H1 (cell line): ENCODE data around the gene DHX57. TPM values are rescaled to one million over a fixed set of nuclear protein-coding genes. Genes with fewer than 3 reads are reported as not detected.

Experiments
- CTCF ChIA-PET: fragments of 300-600 bp; sonication (Branson Sonifier 250); formaldehyde crosslinking; loops from one replicate; lab custom pipeline; 2021; ENCODE audit not compliant: partially characterized antibody; lab: Charles Lee
- POLR2A ChIA-PET: fragments of 300-600 bp; sonication (Branson Sonifier 250); formaldehyde crosslinking; loops from one replicate; lab custom pipeline; 2021; ENCODE audit warnings: inconsistent platforms; ENCODE audit not compliant: partially characterized antibody; lab: Charles Lee
- DNase-seq, 2 experiments: peaks; one replicate each; pipeline versions ENCODE4 v3.0.0 to v3.0.0-alpha.2; 2010 to 2022; ENCODE audit warnings: low spot score in 2 of 2, low read depth in 1 of 2, mixed read lengths in 1 of 2
- FAIRE-seq: peaks from 2 replicates; lab custom pipeline; 2011; peaks lifted over from hg19 to GRCh38; lab: Jason Lieb, UNC
- H2AFZ ChIP-seq: 2 replicates; pipeline ENCODE4 v1.8.1; 2012; ENCODE audit warnings: low read length, inconsistent platforms
- H2AK5ac ChIP-seq: 2 replicates; pipeline ENCODE4 v1.6.1; 2013; ENCODE audit warnings: low read depth, low read length
- H2BK120ac ChIP-seq: replicated peaks from 2 replicates; pipeline ENCODE3; 2013; ENCODE audit warnings: low read depth, low read length, inconsistent platforms
- H2BK12ac ChIP-seq: 2 replicates; pipeline ENCODE4 v1.6.1; 2013; ENCODE audit warnings: low read depth, low read length
- H2BK15ac ChIP-seq: 2 replicates; pipeline ENCODE4 v1.6.1; 2013; ENCODE audit warnings: low read length
- H2BK20ac ChIP-seq: 2 replicates; pipeline ENCODE4 v1.6.1; 2013; ENCODE audit warnings: low read length
- H2BK5ac ChIP-seq: 2 replicates; pipeline ENCODE4 v1.6.1; 2013; ENCODE audit warnings: low read depth, low read length
- H3K14ac ChIP-seq: 2 replicates; pipeline ENCODE4 v1.6.1; 2013; ENCODE audit warnings: inconsistent platforms; ENCODE audit not compliant: insufficient read length
- H3K18ac ChIP-seq: 2 replicates; pipeline ENCODE4 v1.6.1; 2013; ENCODE audit warnings: low read length; ENCODE audit errors: extremely low read depth
- H3K23ac ChIP-seq: 2 replicates; pipeline ENCODE4 v1.6.1; 2013; ENCODE audit warnings: inconsistent platforms; ENCODE audit not compliant: insufficient read length
- H3K23me2 ChIP-seq: 2 replicates; pipeline ENCODE4 v1.6.1; 2013; ENCODE audit warnings: low read depth, low read length
- H3K27ac ChIP-seq: 2 replicates; pipeline ENCODE4 v1.6.1; 2011; ENCODE audit warnings: low read depth, low read length, inconsistent platforms
- H3K27me3 ChIP-seq, 4 experiments: replicated peaks in 1 of 4; 1 replicate in 1 of 4; 2 replicates in 3 of 4; pipeline versions ENCODE4 v1.6.1 to v1.8.1; 2011 to 2013; ENCODE audit warnings: low read length in 3 of 4, mild to moderate bottlenecking in 3 of 4, inconsistent platforms in 2 of 4, mixed read lengths in 2 of 4, moderate library complexity in 1 of 4; ENCODE audit not compliant: control insufficient read depth in 3 of 4, insufficient read depth in 3 of 4; ENCODE audit errors: extremely low read depth in 1 of 4
- H3K36me3 ChIP-seq, 4 experiments: 2 replicates each; pipeline versions ENCODE4 v1.6.1 to v1.8.1; 2011 to 2013; ENCODE audit warnings: mild to moderate bottlenecking in 4 of 4, low read length in 3 of 4, moderate library complexity in 2 of 4, control low read depth in 1 of 4, inconsistent platforms in 1 of 4; ENCODE audit not compliant: insufficient read depth in 4 of 4, control insufficient read depth in 2 of 4
- H3K4ac ChIP-seq: replicated peaks from 2 replicates; pipeline ENCODE3; 2013; ENCODE audit warnings: low read length, low read depth, mixed read lengths, inconsistent platforms; ENCODE audit not compliant: insufficient read length
- H3K4me1 ChIP-seq, 4 experiments: replicated peaks in 1 of 4; 1 replicate in 1 of 4; 2 replicates in 3 of 4; pipeline versions ENCODE4 v1.6.1 to v1.8.1; 2011 to 2013; ENCODE audit warnings: low read length in 3 of 4, inconsistent platforms in 2 of 4, mixed read lengths in 1 of 4; ENCODE audit not compliant: insufficient read depth in 4 of 4, control insufficient read depth in 3 of 4
- H3K4me2 ChIP-seq, 2 experiments: 2 replicates each; pipeline versions ENCODE4 v1.6.1 to v1.8.1; 2011 to 2013; ENCODE audit warnings: low read depth in 2 of 2, low read length in 2 of 2, control low read depth in 1 of 2, inconsistent platforms in 1 of 2, mild to moderate bottlenecking in 1 of 2; ENCODE audit not compliant: insufficient read depth in 1 of 2
- H3K4me3 ChIP-seq, 4 experiments: fragments of 200-600, 300-600 bp in 1 of 4; sonication (generic), shearing (Covaris generic), sonication (Bioruptor Twin) in 1 of 4; 2 replicates each; pipeline versions ENCODE4 v1.5.1 to v1.8.1; 2011 to 2016; ENCODE audit warnings: low read length in 4 of 4, low read depth in 3 of 4, control low read depth in 2 of 4, inconsistent platforms in 2 of 4, mild to moderate bottlenecking in 2 of 4, mixed read lengths in 1 of 4, moderate library complexity in 1 of 4; ENCODE audit not compliant: insufficient read depth in 2 of 4; ENCODE audit errors: extremely low read depth in 1 of 4
- H3K56ac ChIP-seq: replicated peaks from 2 replicates; pipeline ENCODE3; 2013; ENCODE audit warnings: low read depth, mild to moderate bottlenecking, mixed read lengths, low read length, inconsistent platforms; ENCODE audit not compliant: insufficient read length
- H3K79me1 ChIP-seq: 2 replicates; pipeline ENCODE4 v1.6.1; 2013; ENCODE audit warnings: low read depth, low read length, control low read depth
- H3K79me2 ChIP-seq, 2 experiments: 2 replicates each; pipeline versions ENCODE4 v1.6.1 to v1.8.1; 2012 to 2013; ENCODE audit warnings: low read length in 2 of 2, mild to moderate bottlenecking in 2 of 2, inconsistent platforms in 1 of 2; ENCODE audit not compliant: insufficient read depth in 2 of 2, control insufficient read depth in 1 of 2
- H3K9ac ChIP-seq, 4 experiments: replicated peaks in 1 of 4; 1 replicate in 1 of 4; 2 replicates in 3 of 4; pipeline versions ENCODE4 v1.6.1 to v1.8.1; 2011 to 2013; ENCODE audit warnings: low read depth in 3 of 4, low read length in 3 of 4, control low read depth in 2 of 4, mild to moderate bottlenecking in 2 of 4, moderate library complexity in 2 of 4, inconsistent platforms in 1 of 4; ENCODE audit errors: extremely low read depth in 1 of 4
- H3K9me3 ChIP-seq, 2 experiments: 2 replicates each; pipeline versions ENCODE4 v1.6.1 to v1.8.1; 2012 to 2013; ENCODE audit warnings: mild to moderate bottlenecking in 2 of 2, moderate library complexity in 2 of 2, control low read depth in 1 of 2, inconsistent platforms in 1 of 2, low read depth in 1 of 2, low read length in 1 of 2, mixed read lengths in 1 of 2; ENCODE audit not compliant: insufficient read depth in 2 of 2
- H4K20me1 ChIP-seq, 2 experiments: replicated peaks in 1 of 2; 2 replicates each; pipeline versions ENCODE3 to v1.8.1; 2011 to 2013; ENCODE audit warnings: inconsistent platforms in 2 of 2, low read length in 2 of 2, mild to moderate bottlenecking in 1 of 2; ENCODE audit not compliant: insufficient read depth in 2 of 2, control insufficient read depth in 1 of 2
- H4K5ac ChIP-seq: 2 replicates; pipeline ENCODE4 v1.6.1; 2013; ENCODE audit warnings: low read length, low read depth, mixed read lengths, inconsistent platforms; ENCODE audit not compliant: insufficient read length
- H4K8ac ChIP-seq: 2 replicates; pipeline ENCODE4 v1.8.0; 2013; ENCODE audit warnings: mild to moderate bottlenecking, moderate library complexity, low read length, inconsistent platforms; ENCODE audit not compliant: insufficient read depth; ENCODE audit errors: extremely low read depth
- H4K91ac ChIP-seq: replicated peaks from 2 replicates; pipeline ENCODE3; 2013; ENCODE audit warnings: low read length, mixed read lengths, inconsistent platforms; ENCODE audit not compliant: insufficient read length
- CBX8 ChIP-seq: fragments of 300-800, 300-1000 bp; sonication (generic); IDR thresholded peaks from 2 replicates; pipeline ENCODE4 v1.7.1; 2016; ENCODE audit warnings: low read depth, low read length, borderline replicate concordance
- EP300 ChIP-seq, 2 experiments: IDR thresholded peaks; 1 replicate in 1 of 2; 2 replicates in 1 of 2; pipeline ENCODE4 v1.6.1; 2011 to 2012; ENCODE audit warnings: low read depth in 2 of 2, low read length in 2 of 2, mild to moderate bottlenecking in 2 of 2, borderline replicate concordance in 1 of 2, inconsistent platforms in 1 of 2, moderate library complexity in 1 of 2
- GTF2F1 ChIP-seq: IDR thresholded peaks from 2 replicates; pipeline ENCODE4 v1.6.1; 2012; ENCODE audit warnings: low read depth, low read length, improper control_type of control experiment, borderline replicate concordance
- HDAC2 ChIP-seq, 2 experiments: fragments of 300-600 bp in 1 of 2; sonication (generic) in 1 of 2; IDR thresholded peaks; 2 replicates each; pipeline ENCODE4 v1.6.1; 2011 to 2012; ENCODE audit warnings: low read depth in 2 of 2, low read length in 2 of 2, mild to moderate bottlenecking in 2 of 2, moderate library complexity in 2 of 2, borderline replicate concordance in 1 of 2, inconsistent platforms in 1 of 2
- ZNF274 ChIP-seq: IDR thresholded peaks from 2 replicates; pipeline ENCODE4 v1.7.0; 2012; ENCODE audit warnings: low read length, borderline replicate concordance; ENCODE audit errors: extremely low read depth
- WGBS, 2 experiments: shearing (Covaris generic) in 1 of 2; methylation state at CpG; one replicate each; pipeline versions ENCODE4 v1.1.6 to v1.1.7; 2013 to 2015; ENCODE audit warnings: low lambda C conversion rate in 2 of 2, mixed read lengths in 2 of 2, inconsistent platforms in 1 of 2, low coverage in 1 of 2, missing lambda C conversion rate in 1 of 2; ENCODE audit not compliant: insufficient replicate concordance in 2 of 2, insufficient coverage in 1 of 2, insufficient read length in 1 of 2; ENCODE audit errors: extremely low coverage in 1 of 2, missing lambda C conversion rate in 1 of 2; 5-methylcytosine and 5-hydroxymethylcytosine counted together
- polyA plus RNA-seq, 7 experiments: library from polyadenylated mRNA; depleted of rRNA in 3 of 7; stranded (reverse) in 5 of 7; unstranded in 2 of 7; fragments of >200 nt in 5 of 7; fragments of 200-250 nt in 2 of 7; gene quantifications; 1 replicate in 5 of 7; 2 replicates in 1 of 7; 4 replicates in 1 of 7; pipeline versions ENCODE4 v1.2.1 to v1.2.3, GENCODE V29; 2011 to 2013; ENCODE audit warnings: missing spikeins in 2 of 7, mixed read lengths in 2 of 7
- total RNA-seq: library from RNA; stranded (reverse); fragmentation: NEBNext Ultra II Directional; extraction: Animal tissue kit (Norgen Biotek cat#: 25700); gene quantifications from 2 replicates; pipeline ENCODE4 v1.2.1, GENCODE V29; 2021
- TF ChIP-seq, protein P1 (sequence below): IDR thresholded peaks from 2 replicates; pipeline ENCODE4 v1.6.1; 2012; ENCODE audit warnings: inconsistent platforms
- TF ChIP-seq, protein P2 (sequence below): IDR thresholded peaks from 2 replicates; pipeline ENCODE4 v1.6.1; 2012; ENCODE audit warnings: low read length, inconsistent platforms

Gene DHX57
- total and polyA plus RNA-seq, 2 of the 8 experiments (the other 6 are each of a cell fraction or from before 2014, with no cell fraction given): 10.7 to 32.9 TPM

DNA sequence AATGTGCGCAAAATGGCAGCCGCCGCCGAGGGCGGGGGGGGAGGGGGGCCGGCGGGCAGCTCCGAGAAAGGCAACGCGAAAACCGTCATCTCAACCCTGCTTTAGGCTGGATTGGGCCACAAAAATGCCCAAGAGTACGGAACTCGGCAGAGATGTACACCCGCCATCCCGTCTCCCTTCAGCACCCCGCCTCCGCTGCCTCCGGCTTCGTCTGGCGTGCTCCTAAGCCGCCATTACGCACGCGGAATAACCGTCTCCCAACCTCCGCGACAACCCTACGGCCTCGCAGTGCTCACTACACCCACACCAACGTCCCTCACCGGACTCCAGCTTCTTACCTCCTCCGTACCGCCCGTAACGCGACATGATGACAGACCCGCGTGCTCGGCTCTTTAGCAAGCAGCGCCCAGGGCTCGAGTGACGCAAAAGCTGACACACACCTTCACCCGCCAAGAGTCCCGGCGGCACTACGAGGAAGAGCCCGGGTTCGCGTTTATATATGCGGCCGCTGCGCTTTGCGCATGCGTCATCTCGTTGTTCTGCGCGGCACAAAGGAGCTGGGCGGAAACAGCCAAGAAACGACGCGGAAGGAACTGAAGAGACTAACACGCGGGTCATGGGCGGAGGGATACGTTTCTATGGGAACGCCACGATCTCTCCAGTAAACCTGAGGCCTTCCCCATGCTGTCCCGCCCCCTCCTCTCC is 124.7 kb downstream of the DHX57 start, which contains the start of gene SRSF7:
Gene SRSF7, minus strand, starts transcription at position 471 of the 705 bp plus-strand sequence. Its CDS starts 105 bp downstream, at position 366.
- peaks cover 19 to 51% of the 10 kb centered on the region in 2 experiments for H3K79me2 ChIP-seq
- H2AFZ ChIP-seq: peak within 1 kb of the TSS; percentile 38
- peak within 1 kb of the TSS; percentile 100 for H3K18ac ChIP-seq
- H4K5ac ChIP-seq: peak within 1 kb of the TSS; percentile 100
- peak within 1 kb of the TSS; percentile 100 for H3K4ac ChIP-seq
- H3K27me3 ChIP-seq: no peaks in the 10 kb centered on the region
- H3K4me2 ChIP-seq: peak within 1 kb of the TSS; percentile 78 to 88
- peak within 1 kb of the TSS; percentile 100 for H3K27ac ChIP-seq
- H3K36me3 ChIP-seq: peaks cover 31 to 40% (median 37%) of the 10 kb centered on the region in 4 experiments
- H4K20me1 ChIP-seq: peaks cover 22 to 23% of the 10 kb centered on the region in 2 experiments
- CTCF ChIA-PET: interaction anchor here (0.6 to 1.2 kb wide), 4 partner anchors 11 to 84 kb away, joined by 3 read pairs; no protein-coding TSS in a partner anchor
- no peak within 1 kb of the TSS for H3K23ac ChIP-seq
- H3K9ac ChIP-seq: peak within 1 kb of the TSS; percentile 98 to 100 (median 100)
- H3K9me3 ChIP-seq: peaks cover 0 to 3% of the 10 kb centered on the region in 2 experiments; a peak in 1 of 4 replicates
- H3K14ac ChIP-seq: peak within 1 kb of the TSS; percentile 91
- POLR2A ChIA-PET: interaction anchor here (0.6 to 20.6 kb wide), 112 partner anchors 12 to 757 kb away, joined by 3 to 486 read pairs (median 4); partner anchors contain the start of genes CYP1B1, DHX57, GALM and GEMIN6
- peak within 1 kb of the TSS; percentile 98 for H3K56ac ChIP-seq
- peak within 1 kb of the TSS; percentile 100 for H4K91ac ChIP-seq
- peak; percentile 98 to 99 for DNase-seq
- peaks cover 0 to 8% (median 2%) of the 10 kb centered on the region in 4 experiments; a peak in 3 of 7 replicates for H3K4me1 ChIP-seq
- no peaks in the 10 kb centered on the region for H3K79me1 ChIP-seq
- no peak within 1 kb of the TSS for H2BK20ac ChIP-seq
- 0 out of 2 replicates have a peak within 1 kb of the TSS, but pooled peaks have one; percentile 6 for H2BK15ac ChIP-seq
- WGBS, 2 experiments: 1% methylated on average over 57 of the region's 68 CpGs; no CpG with 5 or more reads in 1 of the 2 experiments
- peak; percentile 68 for FAIRE-seq
- peaks cover 7% of the 10 kb centered on the region; the same call in 1 of the 2 replicates for H3K23me2 ChIP-seq
- peak within 1 kb of the TSS; percentile 100 for H2AK5ac ChIP-seq
- peak within 1 kb of the TSS; percentile 95; the same call in 1 of the 2 replicates for H2BK12ac ChIP-seq
- peak within 1 kb of the TSS; percentile 93 for H2BK120ac ChIP-seq
- H2BK5ac ChIP-seq: peak within 1 kb of the TSS; percentile 100
- peak within 1 kb of the TSS; percentile 100 for H4K8ac ChIP-seq
- peak within 1 kb of the TSS; percentile 93 to 100 (median 97) for H3K4me3 ChIP-seq
- TF ChIP-seq ZNF274 (no peak), EP300 (IDR thresholded peaks at IDR 0.05; ENCODE audit: borderline replicate concordance in 1 of 2, low read depth in 2 of 2, low read length in 2 of 2) (0 out of 3 replicates have a peak, but pooled peaks of 1 of the 2 experiments have one; percentile 63), HDAC2 (IDR thresholded peaks at IDR 0.05; ENCODE audit: borderline replicate concordance in 1 of 2, low read depth in 2 of 2, low read length in 2 of 2) (0 out of 4 replicates have a peak, but pooled peaks of 1 of the 2 experiments have one; percentile 64), CBX8 (no peak), GTF2F1 (peak; percentile 97)
- TF ChIP-seq, protein P1, sequence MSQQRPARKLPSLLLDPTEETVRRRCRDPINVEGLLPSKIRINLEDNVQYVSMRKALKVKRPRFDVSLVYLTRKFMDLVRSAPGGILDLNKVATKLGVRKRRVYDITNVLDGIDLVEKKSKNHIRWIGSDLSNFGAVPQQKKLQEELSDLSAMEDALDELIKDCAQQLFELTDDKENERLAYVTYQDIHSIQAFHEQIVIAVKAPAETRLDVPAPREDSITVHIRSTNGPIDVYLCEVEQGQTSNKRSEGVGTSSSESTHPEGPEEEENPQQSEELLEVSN: peak; percentile 60
- TF ChIP-seq, protein P2, sequence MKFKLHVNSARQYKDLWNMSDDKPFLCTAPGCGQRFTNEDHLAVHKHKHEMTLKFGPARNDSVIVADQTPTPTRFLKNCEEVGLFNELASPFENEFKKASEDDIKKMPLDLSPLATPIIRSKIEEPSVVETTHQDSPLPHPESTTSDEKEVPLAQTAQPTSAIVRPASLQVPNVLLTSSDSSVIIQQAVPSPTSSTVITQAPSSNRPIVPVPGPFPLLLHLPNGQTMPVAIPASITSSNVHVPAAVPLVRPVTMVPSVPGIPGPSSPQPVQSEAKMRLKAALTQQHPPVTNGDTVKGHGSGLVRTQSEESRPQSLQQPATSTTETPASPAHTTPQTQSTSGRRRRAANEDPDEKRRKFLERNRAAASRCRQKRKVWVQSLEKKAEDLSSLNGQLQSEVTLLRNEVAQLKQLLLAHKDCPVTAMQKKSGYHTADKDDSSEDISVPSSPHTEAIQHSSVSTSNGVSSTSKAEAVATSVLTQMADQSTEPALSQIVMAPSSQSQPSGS: peak; percentile 95
